KOPT-K1 (cell line): Measurements from ENCODE around the gene UBE2G2.

Experiments
- H3K27ac ChIP-seq: fragments of 200-600 bp; sonication (generic); 2 replicates; pipeline ENCODE4 v1.5.1; 2016; ENCODE audit warnings: antibody characterized with exemption, mild to moderate bottlenecking, low read depth, low read length; ENCODE audit not compliant: poor library complexity, severe bottlenecking
- H3K36me3 ChIP-seq: fragments of 200-600 bp; sonication (generic); 2 replicates; pipeline ENCODE4 v1.5.1; 2017; ENCODE audit warnings: antibody characterized with exemption, mild to moderate bottlenecking, low read length, moderate library complexity; ENCODE audit not compliant: insufficient read depth
- H3K9me3 ChIP-seq: fragments of 200-600 bp; sonication (generic); 2 replicates; pipeline ENCODE4 v1.5.1; 2017; ENCODE audit warnings: antibody characterized with exemption, low read length, mild to moderate bottlenecking; ENCODE audit not compliant: insufficient read depth, poor library complexity, severe bottlenecking

Gene UBE2G2

DNA sequence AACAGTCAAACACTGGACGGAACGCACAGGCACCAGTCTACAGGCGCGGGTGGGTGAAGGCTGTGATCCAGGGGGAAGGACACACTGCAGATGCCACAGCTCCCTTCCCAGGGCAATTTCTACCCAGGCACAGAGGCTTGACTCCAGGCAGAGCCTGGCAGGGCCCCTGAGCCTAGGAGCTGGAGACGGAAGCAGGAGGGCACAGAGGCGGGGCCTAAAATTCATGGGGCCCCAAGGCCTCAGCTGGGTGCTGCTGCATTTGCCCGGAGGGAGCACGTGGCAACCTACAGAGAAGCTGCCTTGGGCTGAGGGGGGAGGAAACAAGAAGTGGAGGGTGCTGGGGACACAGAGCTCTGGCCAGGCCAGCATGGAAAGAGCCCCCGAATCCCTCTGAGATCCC is 41.2 kb downstream of the UBE2G2 start:
- H3K27ac ChIP-seq: no peak overlapping the region
- no peaks in the 10 kb centered on the region for H3K9me3 ChIP-seq
- H3K36me3 ChIP-seq: no peaks in the 10 kb centered on the region

DNA sequence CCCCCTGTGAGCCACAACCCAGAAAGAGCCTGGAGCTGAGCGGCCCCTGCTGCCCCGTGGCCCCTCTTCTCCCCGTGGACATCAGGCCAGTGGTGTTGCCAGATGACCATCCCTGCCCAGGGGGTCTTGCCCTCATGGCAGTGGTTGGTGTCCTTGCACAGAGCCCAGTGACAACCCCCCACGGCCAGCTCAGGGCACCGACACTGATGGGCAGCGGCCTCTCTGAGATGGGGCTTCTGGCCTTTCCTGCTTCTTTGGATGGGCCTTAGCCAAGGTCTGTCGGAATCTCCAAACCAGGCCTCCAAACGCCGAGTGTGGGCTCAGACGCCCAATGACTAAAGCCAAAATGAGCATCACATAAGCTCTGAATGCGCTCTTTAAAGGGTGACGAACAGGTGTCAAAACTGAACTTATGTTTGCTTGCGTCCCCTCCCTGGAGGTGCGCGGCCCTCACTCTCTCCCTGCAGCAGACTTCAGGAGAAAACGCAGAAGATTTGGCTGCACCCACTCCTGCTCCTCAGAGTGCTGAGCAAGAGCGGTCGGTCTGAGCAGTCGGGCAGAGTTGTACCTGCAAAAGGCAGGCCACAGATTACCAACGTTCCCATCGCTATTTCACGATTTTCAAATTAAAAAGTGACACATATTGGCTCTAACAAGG is 41.9 kb downstream of the UBE2G2 start:
- no peak overlapping the region for H3K27ac ChIP-seq
- H3K9me3 ChIP-seq: no peaks in the 10 kb centered on the region
- H3K36me3 ChIP-seq: no peaks in the 10 kb centered on the region

DNA sequence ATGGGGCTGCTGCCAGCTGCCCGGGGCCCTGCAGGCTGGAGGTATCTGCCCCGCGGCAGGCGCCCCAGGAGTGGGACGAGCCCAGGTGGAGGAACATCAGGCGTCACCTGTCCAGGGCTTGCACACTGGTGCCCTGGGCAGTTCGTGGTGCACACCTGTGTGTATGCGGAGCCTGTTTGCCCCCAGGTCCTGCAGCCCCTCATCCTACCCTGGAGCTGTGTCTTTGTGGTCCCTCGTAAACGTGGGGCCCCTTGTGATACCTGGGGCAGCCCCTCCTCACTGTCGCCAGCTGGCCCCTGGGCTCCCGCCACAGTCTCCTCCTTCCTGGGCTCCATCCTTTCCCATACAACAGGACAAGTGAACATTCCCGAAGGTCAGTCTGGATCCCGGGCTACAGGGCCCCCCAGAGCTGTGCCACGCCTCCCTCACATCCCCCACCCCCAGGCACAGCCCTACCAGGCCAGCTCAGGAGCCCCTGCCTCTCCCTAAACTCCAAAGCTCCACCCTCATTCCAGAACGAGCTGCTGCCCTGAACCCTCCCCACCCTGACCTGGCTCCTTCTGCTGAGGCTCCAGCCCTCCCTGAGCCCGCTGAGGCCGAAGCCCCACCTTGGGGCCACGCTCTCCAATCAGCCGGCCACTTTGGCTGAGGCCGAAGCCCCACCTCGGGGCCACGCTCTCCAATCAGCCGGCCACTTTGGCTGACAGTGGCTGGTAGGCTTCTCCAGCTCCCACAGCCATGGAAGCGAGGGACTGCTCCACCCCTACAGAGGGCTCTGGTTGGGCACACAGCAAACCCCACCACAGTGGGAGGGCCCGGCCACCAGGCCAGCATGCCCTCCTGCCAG is 42.6 kb downstream of the UBE2G2 start:
- H3K27ac ChIP-seq: no peak overlapping the region
- H3K36me3 ChIP-seq: no peaks in the 10 kb centered on the region
- H3K9me3 ChIP-seq: no peaks in the 10 kb centered on the region

DNA sequence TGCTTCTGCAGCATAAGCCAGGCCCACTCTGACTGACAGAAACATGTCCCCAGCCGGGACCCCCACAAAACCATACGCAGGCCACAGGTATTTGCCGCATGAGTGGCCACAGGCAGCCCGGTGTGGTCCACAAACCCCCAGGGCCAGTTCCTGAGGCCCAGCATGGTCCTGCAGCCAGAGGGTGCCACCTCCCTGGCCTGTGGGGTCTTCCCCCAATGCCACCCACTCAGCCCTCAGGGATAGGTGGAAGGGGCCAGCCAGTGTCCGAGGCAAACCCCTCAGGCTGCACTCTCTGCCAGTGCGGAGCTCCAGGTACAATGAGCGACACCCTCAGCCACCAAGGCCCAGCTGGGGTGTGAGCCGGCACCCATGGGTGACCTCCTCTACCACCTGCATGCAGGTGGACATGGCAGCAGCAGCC is 43.5 kb downstream of the UBE2G2 start:
- H3K36me3 ChIP-seq: no peaks in the 10 kb centered on the region
- H3K9me3 ChIP-seq: no peaks in the 10 kb centered on the region
- no peak overlapping the region for H3K27ac ChIP-seq

DNA sequence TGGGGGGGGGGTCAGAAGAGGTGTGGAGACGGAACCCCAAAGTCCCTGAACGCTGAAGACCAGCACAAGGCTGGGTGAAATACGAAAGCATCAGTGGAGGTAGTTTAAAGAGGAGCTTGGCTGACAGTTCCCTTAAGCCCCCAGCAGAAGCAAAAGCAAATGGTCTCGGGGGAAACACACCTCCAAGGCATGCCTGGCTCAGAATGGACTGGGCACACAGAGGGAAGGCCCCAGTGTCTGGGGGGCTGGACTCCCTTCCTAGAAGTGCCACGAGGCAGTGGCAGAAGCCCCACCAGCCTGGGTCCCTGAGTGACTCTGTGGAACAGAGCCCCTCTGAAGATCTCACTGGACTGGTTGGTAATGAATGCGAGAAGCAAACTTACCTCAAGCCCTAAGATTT is 43.9 kb downstream of the UBE2G2 start:
- Histone ChIP-seq H3K9me3 (no peaks in the 10 kb centered on the region), H3K27ac (no peak overlapping the region), H3K36me3 (no peaks in the 10 kb centered on the region)

DNA sequence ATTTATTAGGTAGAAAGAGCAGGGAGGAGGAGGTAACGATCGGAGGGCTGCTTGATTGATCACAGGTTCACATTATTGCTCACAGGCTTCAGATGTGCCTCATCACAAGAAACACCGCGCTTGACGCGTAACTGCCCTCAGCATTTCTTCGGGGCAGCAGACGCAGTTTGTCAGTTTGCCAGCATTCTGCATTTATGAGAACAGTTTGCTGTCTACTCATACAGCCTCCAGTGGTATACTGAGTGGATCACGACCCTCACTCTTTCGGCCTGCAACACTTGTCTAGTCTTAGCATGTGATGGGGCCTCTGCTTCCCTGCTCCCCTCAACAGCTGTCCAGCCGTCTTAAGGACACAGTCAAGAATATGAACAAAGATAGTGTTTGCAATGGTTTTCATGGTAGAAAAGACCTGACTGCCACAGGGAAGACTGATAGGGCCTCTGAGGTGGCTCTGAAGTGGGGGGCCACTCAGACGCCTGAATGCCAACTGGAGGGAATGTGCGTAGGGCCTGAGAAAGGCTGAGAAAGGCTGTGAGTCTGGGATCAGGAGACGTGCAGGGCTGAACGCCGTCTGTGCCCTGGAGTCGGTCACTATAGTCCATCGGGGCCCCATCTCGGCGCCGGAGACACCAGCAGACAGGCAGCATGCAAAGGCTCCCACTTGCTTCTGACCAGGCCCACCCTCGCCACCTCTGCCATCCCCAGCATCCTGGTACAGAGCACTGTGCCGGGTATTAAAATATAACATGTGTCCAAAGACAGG is 45.0 kb downstream of the UBE2G2 start:
- Histone ChIP-seq H3K9me3 (no peaks in the 10 kb centered on the region), H3K27ac (no peak overlapping the region), H3K36me3 (no peaks in the 10 kb centered on the region)

DNA sequence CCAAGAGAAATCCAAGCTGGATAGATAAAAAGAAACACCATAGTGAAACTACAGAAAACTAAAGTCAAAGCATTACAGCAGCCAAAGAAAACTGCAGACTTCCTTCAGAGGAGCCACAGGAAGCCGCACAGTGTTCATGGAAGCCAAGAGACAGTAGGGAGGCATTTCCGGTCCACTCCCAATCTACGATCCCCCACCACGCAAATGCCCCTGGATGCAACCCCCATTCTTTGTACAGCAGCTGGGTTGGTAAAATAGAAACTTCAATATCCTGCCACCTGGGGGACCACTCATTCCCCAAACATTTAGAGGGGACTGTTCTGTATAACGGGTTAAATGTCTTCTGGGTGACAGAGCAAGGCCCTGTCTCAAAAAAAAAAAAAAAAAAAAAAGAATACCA is 46.4 kb downstream of the UBE2G2 start:
- no peaks in the 10 kb centered on the region for H3K36me3 ChIP-seq
- H3K9me3 ChIP-seq: no peaks in the 10 kb centered on the region
- no peak overlapping the region for H3K27ac ChIP-seq

DNA sequence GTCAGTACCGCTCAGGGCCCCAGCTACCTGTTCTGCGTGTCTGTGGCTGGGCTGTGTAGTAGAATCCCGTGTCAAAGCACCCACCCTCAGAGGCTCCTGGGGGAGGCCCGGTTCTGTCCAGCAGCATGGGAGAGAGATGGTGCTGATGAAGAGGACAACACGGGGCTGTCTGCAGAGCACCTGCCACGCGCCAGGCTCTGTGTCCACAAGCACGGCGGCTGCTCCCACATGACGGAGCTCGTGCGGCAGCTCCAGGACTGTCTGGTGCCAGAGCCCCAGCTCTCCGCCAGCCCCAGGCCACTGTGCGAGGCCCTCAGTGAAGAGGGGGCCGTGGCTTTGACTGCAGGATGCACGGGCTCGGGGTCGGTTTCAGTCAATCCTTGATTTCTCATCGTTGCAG is 48.3 kb downstream of the UBE2G2 start:
- Histone ChIP-seq H3K27ac (no peak overlapping the region), H3K36me3 (no peaks in the 10 kb centered on the region), H3K9me3 (no peaks in the 10 kb centered on the region)

DNA sequence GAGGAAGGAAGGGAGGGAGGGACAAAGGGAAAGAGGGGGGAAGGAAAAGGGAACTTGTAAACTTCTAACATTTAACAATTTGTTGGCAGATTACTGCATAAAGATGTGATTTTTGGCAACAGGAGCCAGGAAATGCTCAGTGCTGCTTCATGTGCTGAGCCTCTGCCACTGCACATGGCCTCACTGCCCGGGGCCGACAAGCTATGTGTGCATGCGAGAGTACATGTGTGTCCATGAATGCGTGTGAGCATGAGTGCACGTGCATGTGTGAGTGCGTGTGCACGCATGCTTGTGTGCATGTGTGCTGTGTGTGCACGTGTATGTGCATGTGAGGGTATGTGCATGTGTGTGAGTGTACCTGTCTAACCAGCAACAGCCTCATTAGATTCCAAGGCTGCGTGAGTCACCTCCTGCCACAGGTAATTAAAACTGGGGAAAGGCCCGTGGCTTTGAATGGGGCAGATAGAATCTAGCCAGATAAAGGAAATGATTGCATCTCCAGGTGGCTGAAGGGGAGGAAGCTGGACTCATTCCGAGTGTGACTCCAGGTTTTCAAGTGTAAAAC is 48.9 kb downstream of the UBE2G2 start:
- H3K36me3 ChIP-seq: no peaks in the 10 kb centered on the region
- H3K27ac ChIP-seq: no peak overlapping the region
- no peaks in the 10 kb centered on the region for H3K9me3 ChIP-seq

DNA sequence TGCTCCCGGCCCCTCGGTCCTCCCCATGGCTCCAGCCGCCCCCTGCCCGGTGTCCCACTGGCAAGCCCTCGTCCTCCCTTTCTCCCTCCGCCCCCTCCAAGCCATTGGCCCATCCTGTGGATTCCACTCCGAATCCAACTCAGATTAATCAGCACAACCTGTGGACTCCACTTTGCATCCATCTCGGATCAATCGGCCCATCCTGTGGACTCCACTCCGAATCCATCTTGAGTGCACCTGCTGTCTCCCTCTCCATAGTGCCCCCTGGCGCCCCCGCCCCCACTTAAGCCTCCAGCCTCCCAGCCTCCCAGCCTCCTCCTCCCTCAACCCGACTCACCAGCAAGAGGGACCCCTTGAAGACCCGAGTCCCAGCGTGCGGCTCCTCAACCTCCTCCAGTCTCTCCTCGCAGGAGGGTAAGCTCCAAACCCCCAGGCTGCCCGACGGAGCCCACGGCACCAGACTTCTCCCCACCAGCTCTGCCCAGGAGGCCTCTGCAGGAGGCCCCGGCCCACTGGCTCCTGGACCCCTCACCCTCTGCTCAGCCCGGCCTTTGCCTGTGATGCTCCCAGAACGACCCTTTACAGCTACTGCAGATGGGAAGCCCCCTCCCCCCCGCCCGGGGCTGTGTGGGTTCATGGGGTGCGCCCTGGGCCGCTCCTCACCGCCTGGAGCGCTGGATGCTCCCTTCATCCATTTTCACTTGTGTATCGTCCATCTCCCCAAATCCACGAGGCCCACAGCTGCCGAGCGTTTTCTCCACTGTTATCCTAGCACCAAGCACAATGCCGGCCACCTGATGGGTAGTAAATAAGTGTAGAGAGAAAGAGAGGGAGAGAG is 49.6 kb downstream of the UBE2G2 start:
- Histone ChIP-seq H3K9me3 (no peaks in the 10 kb centered on the region), H3K27ac (no peak overlapping the region), H3K36me3 (no peaks in the 10 kb centered on the region)

DNA sequence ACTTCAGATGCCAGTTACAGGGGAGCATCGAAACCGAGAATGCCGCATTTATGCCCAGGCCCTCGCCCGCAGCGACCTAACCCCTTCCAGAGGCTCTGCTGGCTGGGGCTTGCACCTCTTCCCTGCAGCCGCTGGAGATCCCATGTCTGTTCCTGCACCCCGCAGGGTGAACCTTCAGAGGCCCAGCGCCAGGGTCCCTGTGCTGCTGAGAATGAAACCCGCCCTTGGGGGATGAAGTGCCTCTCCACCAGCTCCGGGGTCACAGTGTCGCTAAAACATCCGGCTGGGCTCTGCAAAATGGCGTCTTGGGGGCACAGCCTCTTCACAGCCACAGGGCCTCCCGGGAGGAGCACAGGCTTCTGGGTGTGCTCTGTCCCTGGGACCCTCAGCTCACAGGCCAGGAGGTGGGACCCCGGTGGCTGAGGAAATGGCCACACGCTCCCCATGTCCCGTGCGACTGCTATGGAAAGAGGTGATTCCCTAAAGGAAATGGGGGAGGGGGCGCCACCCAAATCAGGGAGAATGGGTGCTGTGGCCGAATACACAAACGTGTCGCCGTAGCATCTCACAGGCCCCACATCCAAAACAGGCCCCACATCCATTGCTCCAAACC is 50.3 kb downstream of the UBE2G2 start:
- Histone ChIP-seq H3K9me3 (no peaks in the 10 kb centered on the region), H3K27ac (no peak overlapping the region), H3K36me3 (no peaks in the 10 kb centered on the region)

DNA sequence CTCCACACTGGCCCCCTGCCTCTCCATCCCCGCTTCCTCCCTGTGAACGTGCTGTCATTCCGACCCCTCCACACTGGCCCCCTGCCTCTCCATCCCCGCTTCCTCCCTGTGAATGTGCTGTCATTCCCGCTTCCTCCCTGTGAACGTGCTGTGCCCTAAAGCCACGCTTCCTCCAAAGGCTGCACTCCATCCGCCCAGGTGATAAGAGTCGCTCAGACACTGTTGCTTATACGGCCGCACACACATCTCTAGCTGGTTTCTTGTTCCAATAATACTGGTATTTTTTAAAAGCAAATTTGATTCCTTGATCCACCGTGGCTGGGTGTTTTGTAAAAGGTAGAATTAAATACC is 51.0 kb downstream of the UBE2G2 start:
- Histone ChIP-seq H3K36me3 (no peaks in the 10 kb centered on the region), H3K27ac (no peak overlapping the region), H3K9me3 (no peaks in the 10 kb centered on the region)

DNA sequence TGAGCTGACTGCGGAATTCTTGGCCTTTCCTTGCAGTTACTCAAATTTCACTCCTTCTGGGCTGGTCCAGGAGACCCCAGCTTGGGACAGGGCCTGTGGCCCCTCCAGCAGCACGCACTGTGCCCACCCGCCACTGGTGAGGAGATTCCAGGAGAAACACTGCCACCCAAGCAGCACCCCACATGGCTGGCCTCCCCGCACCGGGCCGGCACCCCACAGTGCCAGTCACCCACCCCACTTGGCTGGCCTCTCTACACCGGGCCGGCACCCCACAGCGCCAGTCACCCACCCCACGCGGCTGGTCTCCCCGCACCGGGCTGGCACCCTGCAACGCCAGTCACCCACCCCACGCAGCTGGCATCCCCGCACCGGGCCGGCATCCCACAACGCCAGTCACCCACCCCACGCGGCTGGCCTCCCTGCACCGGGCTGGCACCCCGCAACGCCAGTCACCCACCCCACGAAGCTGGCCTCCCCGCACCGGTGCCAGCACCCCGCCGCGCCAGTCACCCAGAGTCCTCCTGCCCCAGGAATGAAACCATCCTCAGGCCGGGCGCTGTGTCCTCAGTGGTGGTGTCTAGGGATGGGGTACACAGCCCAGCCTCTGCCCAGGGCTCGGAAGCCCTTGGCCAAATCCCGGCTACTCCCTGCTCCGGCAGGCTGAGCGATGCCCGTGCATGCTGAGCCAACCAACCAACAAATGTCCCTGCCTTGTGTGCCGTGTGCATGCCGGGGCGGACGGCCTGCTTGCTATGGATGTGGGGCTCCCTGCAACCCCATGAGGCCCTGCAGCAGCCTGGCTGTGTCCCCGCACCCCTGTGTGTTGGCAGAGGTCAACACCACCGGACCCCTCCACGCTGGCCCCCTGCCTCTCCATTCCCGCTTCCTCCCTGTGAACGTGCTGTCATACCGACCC is 51.6 kb downstream of the UBE2G2 start:
- Histone ChIP-seq H3K27ac (no peak overlapping the region), H3K36me3 (no peaks in the 10 kb centered on the region), H3K9me3 (no peaks in the 10 kb centered on the region)
